Spleen (tissue), 13 donors: ENCODE results near the gene KANSL1. TPM values are rescaled to one million over a fixed set of nuclear protein-coding genes. Genes with fewer than 3 reads are reported as not detected.
"Not testable (repeated sequence)": the region's sequence is repeated elsewhere in the genome, so short reads cannot be mapped to it uniquely, and the experiment has no call there.

Source experiments
- DNase-seq: peaks from one replicate; pipeline ENCODE4 v3.0.0-alpha.2; 2020
- H3K27ac ChIP-seq, 8 donors: fragments of 200-600 bp; sonication (generic) in 7 of 8; 1 replicate in 4 of 8; 2 replicates in 4 of 8; pipeline versions ENCODE4 v1.5.0 to v1.8.0; 2016 to 2021; ENCODE audit warnings: inconsistent platforms in 4 of 8, mild to moderate bottlenecking in 4 of 8, moderate library complexity in 1 of 8
- H3K27me3 ChIP-seq, 7 donors: fragments of 200-600 bp; sonication (generic) in 6 of 7; replicated peaks in 1 of 7; 1 replicate in 4 of 7; 2 replicates in 3 of 7; pipeline versions ENCODE4 v1.5.0 to v1.8.0; 2016 to 2021; ENCODE audit warnings: inconsistent platforms in 3 of 7, mild to moderate bottlenecking in 1 of 7
- H3K36me3 ChIP-seq, 6 donors: fragments of 200-600 bp; sonication (generic) in 5 of 6; 1 replicate in 4 of 6; 2 replicates in 2 of 6; pipeline versions ENCODE4 v1.5.0 to v1.8.0; 2016 to 2021; ENCODE audit warnings: inconsistent platforms in 2 of 6
- H3K4me1 ChIP-seq, 6 donors: fragments of 200-600 bp; sonication (generic) in 5 of 6; 1 replicate in 3 of 6; 2 replicates in 3 of 6; pipeline versions ENCODE4 v1.5.0 to v1.8.0; 2016 to 2021; ENCODE audit warnings: inconsistent platforms in 3 of 6
- H3K4me3 ChIP-seq, 8 donors: fragments of 200-600 bp; sonication (generic) in 7 of 8; 1 replicate in 4 of 8; 2 replicates in 4 of 8; pipeline versions ENCODE4 v1.5.0 to v1.8.0; 2016 to 2021; ENCODE audit warnings: inconsistent platforms in 4 of 8, mild to moderate bottlenecking in 4 of 8, moderate library complexity in 2 of 8
- H3K9me3 ChIP-seq, 8 donors: fragments of 200-600 bp; sonication (generic) in 7 of 8; 1 replicate in 4 of 8; 2 replicates in 4 of 8; pipeline versions ENCODE4 v1.5.0 to v1.8.0; 2016 to 2021; ENCODE audit warnings: inconsistent platforms in 4 of 8
- POLR2A ChIP-seq, 3 donors: fragments of 450-650 bp; IDR thresholded peaks; one replicate each; pipeline ENCODE4 v1.5.1; 2017; ENCODE audit warnings: antibody characterized with exemption in 3 of 3, mild to moderate bottlenecking in 1 of 3
- POLR2AphosphoS5 ChIP-seq, 3 donors: sonication (generic); formaldehyde crosslinking; IDR thresholded peaks; one replicate each; pipeline ENCODE4 v1.5.1; 2017; ENCODE audit warnings: antibody characterized with exemption in 3 of 3
- WGBS, 5 donors: extraction: QIAGEN DNeasy Blood & Tissue Kit in 3 of 5; methylation state at CpG; one replicate each; pipeline versions ENCODE4 v1.1.5 to v1.1.7; 2013 to 2018; 5-methylcytosine and 5-hydroxymethylcytosine counted together
- intact Hi-C: fragments of 100-400 bp; cut with DNase I; formaldehyde crosslinking; loops from one replicate; pipeline ENCODE4 v1.15.0; 2023; ENCODE audit warnings: low total_unique reads
- long read RNA-seq, 2 donors: transcript quantifications; one replicate each; lab custom pipeline, GENCODE V29; 2026
- polyA plus RNA-seq, 3 donors: library from polyadenylated mRNA; stranded (reverse); fragments of 200-250 nt; gene quantifications; one replicate each; pipeline ENCODE4 v1.2.1, GENCODE V29; 2013
- total RNA-seq, 7 donors: library from RNA; depleted of rRNA in 3 of 7; stranded (reverse); fragments of >200 nt in 3 of 7; fragmentation: NEBNext Ultra II Directional in 4 of 7; extraction: Animal tissue kit (Norgen Biotek cat#: 25700) in 4 of 7; gene quantifications; one replicate each; pipeline versions ENCODE4 v1.1.0 to v1.2.1, GENCODE V29; 2016 to 2021
- TF ChIP-seq, protein P1 (sequence below), 11 experiments: fragments of 200-600 bp in 7 of 11; fragments of 450-650 bp in 4 of 11; sonication (generic) in 4 of 11; IDR thresholded peaks in 8 of 11; conservative IDR thresholded peaks in 3 of 11; 1 replicate in 7 of 11; 2 replicates in 4 of 11; pipeline versions ENCODE4 v1.4.0 to v1.8.0; 2016 to 2021; ENCODE audit warnings: antibody characterized with exemption in 11 of 11, inconsistent platforms in 4 of 11, mild to moderate bottlenecking in 1 of 11
- donor health status: healthy with polysubstance abuse.
- donor health status: DM: no; HTN: no; CAD: no; lungs with moderate emphysema.
- donor health status: DM: no; HTN: no; CAD: no.
- donor health status: Bipolar disorder and iron deficiency.
- donor health status: healthy.
- donor health status: DM: no; HTN: no; CAD: no.
- donor health status: DM: yes; HTN: yes; CAD: no.

Gene KANSL1, protein sequence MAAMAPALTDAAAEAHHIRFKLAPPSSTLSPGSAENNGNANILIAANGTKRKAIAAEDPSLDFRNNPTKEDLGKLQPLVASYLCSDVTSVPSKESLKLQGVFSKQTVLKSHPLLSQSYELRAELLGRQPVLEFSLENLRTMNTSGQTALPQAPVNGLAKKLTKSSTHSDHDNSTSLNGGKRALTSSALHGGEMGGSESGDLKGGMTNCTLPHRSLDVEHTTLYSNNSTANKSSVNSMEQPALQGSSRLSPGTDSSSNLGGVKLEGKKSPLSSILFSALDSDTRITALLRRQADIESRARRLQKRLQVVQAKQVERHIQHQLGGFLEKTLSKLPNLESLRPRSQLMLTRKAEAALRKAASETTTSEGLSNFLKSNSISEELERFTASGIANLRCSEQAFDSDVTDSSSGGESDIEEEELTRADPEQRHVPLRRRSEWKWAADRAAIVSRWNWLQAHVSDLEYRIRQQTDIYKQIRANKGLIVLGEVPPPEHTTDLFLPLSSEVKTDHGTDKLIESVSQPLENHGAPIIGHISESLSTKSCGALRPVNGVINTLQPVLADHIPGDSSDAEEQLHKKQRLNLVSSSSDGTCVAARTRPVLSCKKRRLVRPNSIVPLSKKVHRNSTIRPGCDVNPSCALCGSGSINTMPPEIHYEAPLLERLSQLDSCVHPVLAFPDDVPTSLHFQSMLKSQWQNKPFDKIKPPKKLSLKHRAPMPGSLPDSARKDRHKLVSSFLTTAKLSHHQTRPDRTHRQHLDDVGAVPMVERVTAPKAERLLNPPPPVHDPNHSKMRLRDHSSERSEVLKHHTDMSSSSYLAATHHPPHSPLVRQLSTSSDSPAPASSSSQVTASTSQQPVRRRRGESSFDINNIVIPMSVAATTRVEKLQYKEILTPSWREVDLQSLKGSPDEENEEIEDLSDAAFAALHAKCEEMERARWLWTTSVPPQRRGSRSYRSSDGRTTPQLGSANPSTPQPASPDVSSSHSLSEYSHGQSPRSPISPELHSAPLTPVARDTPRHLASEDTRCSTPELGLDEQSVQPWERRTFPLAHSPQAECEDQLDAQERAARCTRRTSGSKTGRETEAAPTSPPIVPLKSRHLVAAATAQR (N-terminal part only)
- total RNA-seq: 100 to 1,000 TPM in 5 of 7 donors, 10 to 100 TPM in 2; 89.5 to 173 (median 134) TPM
- 10 to 100 TPM; 10.9 to 18.1 (median 14.3) TPM for polyA plus RNA-seq
- long read RNA-seq, donor 1, full-length matches to known transcripts: 5 of 5 reads
- long read RNA-seq, donor 1, partial matches to known transcripts: 0 of 5 reads
- long read RNA-seq, donor 1, other reads (novel, unspliced or antisense): 0 of 5 reads
- long read RNA-seq, donor 2, partial matches to known transcripts: 0 of 1 reads
- long read RNA-seq, donor 2, other reads (novel, unspliced or antisense): 0 of 1 reads

- WGBS, 5 donors: 0 to 1% (median 0%) methylated on average over 5 to 72 of the region's 72 CpGs
- H3K27ac ChIP-seq: peak within 1 kb of the TSS; percentile 98 to 100 (median 100)
- H3K4me1 ChIP-seq: peaks cover 30 to 76% (median 53%) of the 10 kb centered on the region in 6 donors
- no peaks in the 10 kb centered on the region for H3K9me3 ChIP-seq
- peak; percentile 99 for DNase-seq
- peaks cover 0 to 9% (median 0%) of the 10 kb centered on the region in 6 donors for H3K36me3 ChIP-seq
- no peaks in the 10 kb centered on the region for H3K27me3 ChIP-seq
- intact Hi-C loops: no loop called here
- TF ChIP-seq POLR2A (IDR thresholded peaks at IDR 0.05) (no peak), POLR2AphosphoS5 (IDR thresholded peaks at IDR 0.05) (peak; percentile 54 to 74 (median 67))
- TF ChIP-seq, protein P1, sequence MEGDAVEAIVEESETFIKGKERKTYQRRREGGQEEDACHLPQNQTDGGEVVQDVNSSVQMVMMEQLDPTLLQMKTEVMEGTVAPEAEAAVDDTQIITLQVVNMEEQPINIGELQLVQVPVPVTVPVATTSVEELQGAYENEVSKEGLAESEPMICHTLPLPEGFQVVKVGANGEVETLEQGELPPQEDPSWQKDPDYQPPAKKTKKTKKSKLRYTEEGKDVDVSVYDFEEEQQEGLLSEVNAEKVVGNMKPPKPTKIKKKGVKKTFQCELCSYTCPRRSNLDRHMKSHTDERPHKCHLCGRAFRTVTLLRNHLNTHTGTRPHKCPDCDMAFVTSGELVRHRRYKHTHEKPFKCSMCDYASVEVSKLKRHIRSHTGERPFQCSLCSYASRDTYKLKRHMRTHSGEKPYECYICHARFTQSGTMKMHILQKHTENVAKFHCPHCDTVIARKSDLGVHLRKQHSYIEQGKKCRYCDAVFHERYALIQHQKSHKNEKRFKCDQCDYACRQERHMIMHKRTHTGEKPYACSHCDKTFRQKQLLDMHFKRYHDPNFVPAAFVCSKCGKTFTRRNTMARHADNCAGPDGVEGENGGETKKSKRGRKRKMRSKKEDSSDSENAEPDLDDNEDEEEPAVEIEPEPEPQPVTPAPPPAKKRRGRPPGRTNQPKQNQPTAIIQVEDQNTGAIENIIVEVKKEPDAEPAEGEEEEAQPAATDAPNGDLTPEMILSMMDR (IDR thresholded peaks at IDR 0.05 in 8 of 11, conservative IDR thresholded peaks at IDR 0.05 in 3 of 11): peak in 9 of 11 experiments; percentile 9 to 77 (median 56)
- peak within 1 kb of the TSS; percentile 87 to 96 (median 91) for H3K4me3 ChIP-seq
Observed at GRCh38 chr17:46193151-46193625, at the start of gene KANSL1. Gene KANSL1 (minus strand): TSS chr17:46193429. CDS start chr17:46172143, 21,286 bp downstream.

- WGBS, 5 donors: 81 to 93% (median 92%) methylated on average over 7 to 8 of the region's 8 CpGs
- intact Hi-C loops, H3K4me1 ChIP-seq, H3K4me3 ChIP-seq, H3K9me3 ChIP-seq, H3K27ac ChIP-seq, DNase-seq, H3K27me3 ChIP-seq, H3K36me3 ChIP-seq: not testable (repeated sequence)
Observed at GRCh38 chr17:46231359-46231758, 38.1 kb upstream of the KANSL1 start.

- H3K36me3 ChIP-seq, H3K9me3 ChIP-seq, H3K27me3 ChIP-seq, intact Hi-C loops, H3K4me1 ChIP-seq: not testable (repeated sequence)
- peak in 2 of 3 donors; percentile 46 to 63 for TF ChIP-seq POLR2AphosphoS5 (IDR thresholded peaks at IDR 0.05)
- WGBS, 5 donors: 0 to 1% (median 1%) methylated on average over 11 to 21 of the region's 22 CpGs
- DNase-seq: peak; percentile 97
- Histone ChIP-seq H3K4me3 (peak overlapping the region; percentile 49 to 81 (median 64)), H3K27ac (peak overlapping the region in 7 of 8 donors; percentile 10 to 77 (median 66))
Observed at GRCh38 chr17:46225274-46225794, 32.1 kb upstream of the KANSL1 start.

DNA sequence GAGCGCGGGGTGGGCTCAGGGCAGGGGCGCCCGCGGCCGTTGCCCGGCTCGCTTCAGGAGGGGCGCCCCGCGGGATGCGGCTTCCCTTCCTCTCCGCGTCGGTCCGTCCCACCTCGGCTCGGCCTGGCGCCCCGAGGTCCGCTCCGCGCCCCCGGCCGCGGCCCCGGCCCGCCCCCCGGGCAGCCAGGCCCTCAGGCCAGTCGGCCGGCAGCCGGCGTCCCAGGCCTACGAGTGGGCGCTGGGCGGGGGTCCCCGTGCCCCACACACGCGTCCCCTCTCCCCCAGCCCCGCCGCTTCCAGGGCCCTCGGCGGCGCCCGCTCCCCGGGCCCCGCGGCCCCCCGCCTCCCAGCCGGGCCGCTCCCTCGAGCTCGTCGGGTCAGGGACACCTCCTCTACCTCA lies 31.6 kb upstream of the KANSL1 start:
- H3K4me1 ChIP-seq, H3K9me3 ChIP-seq, H3K27me3 ChIP-seq, intact Hi-C loops, H3K36me3 ChIP-seq: not testable (repeated sequence)
- Histone ChIP-seq H3K4me3 (peak overlapping the region; percentile 49 to 81 (median 64)), H3K27ac (peak overlapping the region in 6 of 8 donors; percentile 60 to 77 (median 68))
- WGBS, 5 donors: 0 to 2% (median 1%) methylated on average over 28 to 44 of the region's 54 CpGs; no CpG with 5 or more reads in 2 of the 5 donors
- peak; percentile 85 for DNase-seq

DNA sequence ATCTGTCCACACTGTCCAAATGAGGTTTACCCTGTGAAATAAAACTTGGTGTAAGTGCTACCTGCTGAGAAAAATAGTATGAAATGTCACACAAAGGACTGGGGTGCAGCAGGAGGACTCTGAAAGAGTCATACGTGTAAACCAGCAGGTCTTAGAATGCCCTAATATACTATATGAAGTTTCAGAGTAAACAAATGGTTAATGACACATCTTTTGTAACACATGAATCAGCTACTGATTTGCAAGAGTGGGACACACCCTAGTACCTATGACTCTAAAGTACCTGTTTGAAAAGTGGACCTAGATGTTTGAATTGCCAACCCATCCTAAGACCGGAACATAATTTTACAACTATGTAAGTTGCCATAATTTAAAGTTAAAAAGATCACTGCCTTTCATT lies 29.8 kb upstream of the KANSL1 start:
- H3K9me3 ChIP-seq, DNase-seq, H3K4me1 ChIP-seq, H3K27ac ChIP-seq, intact Hi-C loops, H3K4me3 ChIP-seq, H3K27me3 ChIP-seq: not testable (repeated sequence)
- peaks cover 0 to 17% (median 6%) of the 10 kb centered on the region in 6 donors for H3K36me3 ChIP-seq
- 100% methylated on average over 1 of the region's 2 CpGs; no CpG with 5 or more reads in 4 of the 5 donors for WGBS, 5 donors
